Measurements from ENCODE around the gene ACMSD. TPM values are rescaled to one million over a fixed set of nuclear protein-coding genes. Genes with fewer than 3 reads are reported as not detected.
"Not testable (repeated sequence)": the region's sequence is repeated elsewhere in the genome, so short reads cannot be mapped to it uniquely, and the experiment has no call there.

The ACMSD gene
- total RNA-seq, 2 experiments from 2014 or later: not detected

DNA sequence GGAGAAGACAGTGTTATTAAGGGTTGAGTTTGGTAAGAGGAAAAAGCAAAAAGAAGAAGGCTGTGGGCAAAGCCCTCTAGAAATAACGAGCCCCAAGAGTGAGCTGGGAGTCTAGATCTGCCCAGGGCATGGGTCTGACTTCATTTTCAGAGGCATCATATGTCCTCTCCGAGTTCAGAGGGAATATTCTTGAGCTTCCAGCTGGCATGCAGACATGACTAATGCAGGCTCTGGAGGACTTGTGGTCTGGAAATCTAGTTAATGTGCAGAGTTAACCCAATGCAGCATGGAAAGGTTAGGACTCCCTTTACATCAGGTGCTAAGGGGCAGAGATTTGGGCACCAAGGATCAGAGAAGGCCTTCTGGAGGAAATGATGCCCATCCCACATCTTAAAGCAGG, 7.3 kb downstream of the ACMSD start:
- CTCF ChIA-PET (ENCODE audit: unreplicated experiment): no interaction called here
- H3K4me3 ChIP-seq (ENCODE audit: low read depth, low read length, poor library complexity, severe bottlenecking): no peak overlapping the region
- TF ChIP-seq CTCF (conservative IDR thresholded peaks at IDR 0.05; ENCODE audit: low read length): no peak
- no peak for TF ChIP-seq EZH2phosphoT487 (IDR thresholded peaks at IDR 0.05; ENCODE audit: borderline replicate concordance, low read depth, low read length)
- POLR2A ChIA-PET: interaction anchor here (0.7 kb wide), 1 partner anchor 29 kb away, joined by 3 read pairs; no protein-coding TSS in a partner anchor
- DNase-seq (ENCODE audit: low spot score): no peak
- no peak overlapping the region for H2AFZ ChIP-seq (ENCODE audit: low read length)
- no peaks in the 10 kb centered on the region for H3K79me2 ChIP-seq (ENCODE audit: insufficient read depth, low read depth, low read length)
- H3K36me3 ChIP-seq (ENCODE audit: insufficient read depth, low read length): no peaks in the 10 kb centered on the region
- BruUV-seq (replicated peaks): no TSS peak
- no peaks in the 10 kb centered on the region for H3K9me3 ChIP-seq (ENCODE audit: low read length)
- H3K27ac ChIP-seq (ENCODE audit: low read depth, low read length, poor library complexity, severe bottlenecking): no peak overlapping the region
- no peak overlapping the region for H3K4me2 ChIP-seq (ENCODE audit: low read length)
- no peaks in the 10 kb centered on the region for H3K9me2 ChIP-seq (ENCODE audit: insufficient read depth, low read length)
- H3K4me1 ChIP-seq (ENCODE audit: insufficient read depth, low read length, poor library complexity, severe bottlenecking): no peaks in the 10 kb centered on the region
- H4K20me1 ChIP-seq (ENCODE audit: insufficient read depth, low read length): no peaks in the 10 kb centered on the region
- intact Hi-C loops (cut with micrococcal nuclease; ENCODE audit: unreplicated experiment): no loop called here

- ChIA-PET CTCF (ENCODE audit: unreplicated experiment) (no interaction called here), POLR2A (no interaction called here)
- no peaks in the 10 kb centered on the region for H3K36me3 ChIP-seq (ENCODE audit: insufficient read depth, low read length)
- H3K9me3 ChIP-seq (ENCODE audit: low read length): no peaks in the 10 kb centered on the region
- no TSS peak for BruUV-seq (replicated peaks)
- no peak for TF ChIP-seq EZH2phosphoT487 (IDR thresholded peaks at IDR 0.05; ENCODE audit: borderline replicate concordance, low read depth, low read length)
- no peak for TF ChIP-seq CTCF (conservative IDR thresholded peaks at IDR 0.05; ENCODE audit: low read length)
- intact Hi-C loops (cut with micrococcal nuclease; ENCODE audit: unreplicated experiment): no loop called here
- H3K4me1 ChIP-seq (ENCODE audit: insufficient read depth, low read length, poor library complexity, severe bottlenecking): no peaks in the 10 kb centered on the region
- H3K79me2 ChIP-seq (ENCODE audit: insufficient read depth, low read depth, low read length): no peaks in the 10 kb centered on the region
- H3K27ac ChIP-seq (ENCODE audit: low read depth, low read length, poor library complexity, severe bottlenecking): no peak overlapping the region
- no peak overlapping the region for H3K4me2 ChIP-seq (ENCODE audit: low read length)
- DNase-seq (ENCODE audit: low spot score): no peak
- no peak overlapping the region for H3K4me3 ChIP-seq (ENCODE audit: low read depth, low read length, poor library complexity, severe bottlenecking)
- H3K9me2 ChIP-seq (ENCODE audit: insufficient read depth, low read length): no peaks in the 10 kb centered on the region
- H4K20me1 ChIP-seq (ENCODE audit: insufficient read depth, low read length): no peaks in the 10 kb centered on the region
- H2AFZ ChIP-seq (ENCODE audit: low read length): no peak overlapping the region
These were observed 7.8 kb downstream of the ACMSD start for GRCh38 chr2:134846213-134846612.

DNA sequence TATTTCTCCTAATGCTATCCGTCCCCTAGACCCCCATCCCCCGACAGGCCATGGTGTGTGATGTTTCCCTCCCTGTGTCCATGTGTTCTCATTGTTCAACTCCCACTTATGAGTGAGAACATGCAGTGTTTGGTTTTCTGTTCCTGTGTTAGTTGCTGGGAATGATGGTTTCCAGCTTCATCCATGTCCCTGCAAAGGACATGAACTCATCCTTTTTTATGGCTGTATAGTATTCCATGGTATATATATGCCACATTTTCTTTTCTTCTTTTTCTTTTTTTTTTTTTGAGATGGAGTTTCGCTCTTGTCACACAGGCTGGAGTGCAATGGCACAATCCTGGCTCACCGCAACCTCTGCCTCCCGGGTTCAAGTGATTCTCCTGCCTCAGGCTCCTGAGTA, 9.2 kb downstream of the ACMSD start:
- BruUV-seq (replicated peaks); H2AFZ ChIP-seq (ENCODE audit: low read length); H3K79me2 ChIP-seq (ENCODE audit: insufficient read depth, low read depth, low read length); H3K4me3 ChIP-seq (ENCODE audit: low read depth, low read length, poor library complexity, severe bottlenecking); CTCF ChIA-PET (ENCODE audit: unreplicated experiment); H3K9me2 ChIP-seq (ENCODE audit: insufficient read depth, low read length); H3K36me3 ChIP-seq (ENCODE audit: insufficient read depth, low read length); H3K4me1 ChIP-seq (ENCODE audit: insufficient read depth, low read length, poor library complexity, severe bottlenecking); DNase-seq (ENCODE audit: low spot score); H4K20me1 ChIP-seq (ENCODE audit: insufficient read depth, low read length); H3K9me3 ChIP-seq (ENCODE audit: low read length); POLR2A ChIA-PET; H3K27ac ChIP-seq (ENCODE audit: low read depth, low read length, poor library complexity, severe bottlenecking); H3K4me2 ChIP-seq (ENCODE audit: low read length); intact Hi-C loops (cut with micrococcal nuclease; ENCODE audit: unreplicated experiment): not testable (repeated sequence)

Data from OCI-LY7 (cell line).